Activated CD4-positive, alpha-beta T cell treated with anti-CD3 and anti-CD28 coated beads, Interleukin-2, amount 50 U/mL, for 1 hour (primary cell): ENCODE measurements around the gene C13orf42.
"Not testable (repeated sequence)": the region's sequence is repeated elsewhere in the genome, so short reads cannot be mapped to it uniquely, and the experiment has no call there.

Experiments used
- DNase-seq: peaks from one replicate; pipeline ENCODE4 v3.0.0-alpha.2; 2020

C13orf42 gene

GRCh38 chr13:51118809-51119431 is 7.8 kb upstream of the C13orf42 start:
- DNase-seq = no peak

GRCh38 chr13:51113969-51114368 is 2.9 kb upstream of the C13orf42 start:
- DNase-seq = no peak

GRCh38 chr13:51113186-51113881 is 2.3 kb upstream of the C13orf42 start:
- no peak for DNase-seq

- no peak for DNase-seq
Measured at GRCh38 chr13:51112771-51113170, 1.7 kb upstream of the C13orf42 start.

- DNase-seq = no peak
Measured at GRCh38 chr13:51111997-51112396, 923 bp upstream of the C13orf42 start.

- DNase-seq = no peak
Measured at GRCh38 chr13:51107996-51108395, 3.1 kb downstream of the C13orf42 start.

- DNase-seq = no peak
Measured at GRCh38 chr13:51105046-51105445, 6.0 kb downstream of the C13orf42 start.

GRCh38 chr13:51101636-51102235 is 9.3 kb downstream of the C13orf42 start:
- no peak for DNase-seq

- DNase-seq = no peak
Measured at GRCh38 chr13:51097353-51098043, 13.6 kb downstream of the C13orf42 start.

GRCh38 chr13:51096131-51096530 is 14.9 kb downstream of the C13orf42 start:
- DNase-seq = no peak

- DNase-seq = no peak
Measured at GRCh38 chr13:51093574-51093973, 17.5 kb downstream of the C13orf42 start.

GRCh38 chr13:51091839-51092238 is 19.2 kb downstream of the C13orf42 start:
- no peak for DNase-seq

GRCh38 chr13:51083706-51084105 is 27.4 kb downstream of the C13orf42 start:
- no peak for DNase-seq

- not testable (repeated sequence) for DNase-seq
Measured at GRCh38 chr13:51080478-51081065, 30.5 kb downstream of the C13orf42 start.

GRCh38 chr13:51071493-51071892 is 39.6 kb downstream of the C13orf42 start:
- no peak for DNase-seq

GRCh38 chr13:51070005-51070649 is 40.9 kb downstream of the C13orf42 start:
- DNase-seq = peak; percentile 76

- no peak for DNase-seq
Measured at GRCh38 chr13:51068501-51068900, 42.6 kb downstream of the C13orf42 start.

GRCh38 chr13:51067706-51068105 is 43.4 kb downstream of the C13orf42 start:
- DNase-seq = no peak

- DNase-seq = no peak
Measured at GRCh38 chr13:51067210-51067701, 43.8 kb downstream of the C13orf42 start.

- DNase-seq = no peak
Measured at GRCh38 chr13:51066091-51066831, 44.8 kb downstream of the C13orf42 start.

- no peak for DNase-seq
Measured at GRCh38 chr13:51065372-51066090, 45.5 kb downstream of the C13orf42 start.
